Activated CD4-positive, alpha-beta T cell treated with anti-CD3 and anti-CD28 coated beads, Interleukin-2, Interleukin-6, amounts not matched to agents 100 ng/mL and 50 ng/mL, durations not matched to agents 16 hours and 8 hours (primary cell): ENCODE results near the gene TBC1D21.

Source experiments
- DNase-seq: peaks from one replicate; pipeline ENCODE4 v3.0.0-alpha.2; 2020

The TBC1D21 gene

DNA sequence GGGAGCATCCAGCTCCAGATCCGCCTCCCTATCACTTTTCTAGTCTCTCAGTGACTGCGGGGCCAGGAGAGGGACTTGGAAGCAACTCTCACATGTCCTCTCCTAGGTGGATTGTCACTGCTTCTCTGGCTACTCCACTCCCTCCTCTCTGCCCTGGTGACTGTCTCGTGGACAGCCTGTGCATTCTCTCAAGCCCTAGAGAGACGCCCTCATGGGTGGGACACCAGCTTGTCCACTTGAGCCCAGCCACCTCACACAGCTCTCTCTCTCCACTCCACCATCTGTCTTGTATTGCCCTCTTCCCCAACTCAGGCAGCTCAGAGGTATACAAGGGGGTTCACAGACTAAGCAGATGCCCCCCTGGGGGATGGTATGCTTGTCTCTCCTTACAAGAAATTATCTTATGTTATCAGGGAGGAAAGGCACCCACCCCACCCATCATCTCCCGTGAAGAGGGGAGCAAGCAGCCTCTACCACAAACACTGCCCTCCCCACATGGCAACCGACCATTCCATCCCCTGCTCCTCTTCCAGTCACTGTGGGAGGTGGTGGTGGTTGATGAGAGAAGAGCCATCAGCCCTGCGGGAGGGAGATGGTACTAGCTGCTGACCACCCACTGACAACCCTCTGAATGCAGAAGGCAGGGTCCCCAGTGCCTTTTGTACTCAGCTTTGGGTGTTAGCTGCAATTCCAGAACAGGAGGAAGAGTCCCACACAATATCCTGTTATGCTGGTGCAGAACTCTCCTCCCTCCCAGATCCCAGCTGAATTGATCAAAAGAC lies 37.3 kb downstream of the TBC1D21 start:
- DNase-seq = no peak

DNA sequence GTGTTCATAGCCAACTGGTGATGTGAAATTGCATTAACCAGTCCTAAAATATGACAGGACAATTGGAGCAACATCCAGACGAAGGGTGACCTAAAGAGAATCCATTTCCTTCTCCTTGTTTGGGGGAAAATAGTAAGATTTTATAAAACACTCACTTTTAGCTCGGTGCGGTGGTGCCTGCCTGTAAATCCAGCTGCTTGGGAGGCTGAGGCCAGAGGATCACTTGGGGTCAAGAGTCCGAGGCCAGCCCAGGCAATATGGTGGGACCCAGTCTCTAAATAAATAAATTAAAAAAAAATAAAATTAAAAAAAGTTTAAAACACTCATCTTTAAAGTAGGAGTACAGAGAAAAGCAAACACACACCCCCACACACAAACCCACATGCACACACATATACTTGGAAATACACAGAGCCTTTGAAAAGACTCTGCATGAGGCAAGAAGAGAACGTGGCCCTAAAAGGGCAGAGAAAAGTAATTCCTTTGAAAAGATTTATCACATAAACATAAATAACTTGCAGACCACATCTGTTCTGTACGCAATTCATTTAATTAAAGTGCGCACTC lies 38.7 kb downstream of the TBC1D21 start:
- no peak for DNase-seq

DNA sequence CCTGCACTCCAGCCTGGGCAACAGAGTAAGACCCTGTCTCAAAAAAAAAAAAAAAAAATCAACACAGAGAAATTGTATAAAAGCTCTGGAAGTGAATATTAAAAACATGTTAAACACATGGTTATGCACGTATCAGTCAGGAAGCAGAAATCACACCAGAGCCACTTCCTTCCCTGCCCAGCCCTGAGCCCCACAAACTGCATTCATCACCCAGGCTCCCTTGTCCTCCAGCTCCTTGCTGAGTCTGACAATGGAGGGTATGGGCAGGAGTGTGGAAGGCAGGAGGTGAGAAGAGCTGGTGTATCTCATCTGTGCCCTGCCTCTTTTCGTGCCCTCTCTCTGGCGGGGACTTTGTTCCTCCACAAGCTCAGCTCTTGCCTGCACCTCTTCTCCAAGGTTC lies 40.8 kb downstream of the TBC1D21 start:
- DNase-seq = peak; percentile 25

DNA sequence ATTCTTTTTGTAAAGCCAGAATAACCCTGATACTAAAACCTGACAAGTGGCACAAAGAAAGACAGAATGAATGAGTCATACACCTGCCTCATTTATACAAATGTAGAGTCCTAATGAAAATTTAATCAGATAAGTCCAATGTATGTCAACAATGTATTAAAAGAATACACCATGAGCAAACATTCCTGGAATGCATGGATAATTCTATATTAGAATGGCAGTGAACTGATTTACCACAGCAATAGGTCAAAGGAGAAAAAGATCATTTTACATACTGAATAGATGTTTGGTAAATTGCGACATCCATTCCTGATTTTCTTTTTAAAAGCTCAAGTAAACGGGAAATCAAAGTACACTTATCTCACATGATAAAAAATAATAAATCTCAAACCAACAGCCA lies 41.7 kb downstream of the TBC1D21 start:
- DNase-seq = no peak

DNA sequence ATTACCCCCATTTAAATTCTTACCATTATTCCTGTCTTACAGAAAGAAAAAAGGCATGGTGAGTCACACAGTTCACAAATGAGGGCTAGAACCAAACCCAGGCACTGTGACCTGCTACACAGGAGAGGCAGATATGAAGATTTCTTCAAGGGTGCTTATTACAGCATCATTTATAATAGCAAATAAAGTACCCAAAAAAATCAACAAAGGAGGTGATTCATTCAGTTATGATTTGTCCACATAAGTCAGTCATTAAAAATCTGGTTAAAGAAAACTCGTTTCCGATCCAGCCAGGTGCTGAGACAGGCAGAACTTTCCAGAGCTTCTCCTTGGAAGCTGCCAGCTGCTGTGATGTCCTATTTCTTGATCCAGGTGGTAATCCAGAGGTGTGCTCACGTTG lies 45.4 kb downstream of the TBC1D21 start:
- DNase-seq = no peak

DNA sequence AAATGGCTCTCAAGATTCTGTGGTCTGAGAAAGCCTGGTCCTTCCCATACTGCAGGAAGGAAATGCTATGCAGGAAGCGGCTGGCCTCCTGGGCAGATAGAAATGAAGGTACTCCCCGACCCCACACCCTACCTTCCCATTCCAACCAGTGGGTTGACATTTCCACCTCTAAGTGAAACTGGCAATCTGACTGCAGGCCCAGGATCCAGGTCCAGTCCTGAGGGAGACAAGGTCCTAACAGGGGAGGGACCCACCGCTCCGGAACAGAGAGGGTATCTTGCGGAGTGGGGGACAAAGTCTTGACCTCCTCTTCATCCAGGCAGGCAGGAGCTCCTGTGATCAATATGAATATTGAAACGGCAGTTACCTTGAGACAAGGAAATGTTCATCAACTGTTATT lies 46.3 kb downstream of the TBC1D21 start:
- no peak for DNase-seq

DNA sequence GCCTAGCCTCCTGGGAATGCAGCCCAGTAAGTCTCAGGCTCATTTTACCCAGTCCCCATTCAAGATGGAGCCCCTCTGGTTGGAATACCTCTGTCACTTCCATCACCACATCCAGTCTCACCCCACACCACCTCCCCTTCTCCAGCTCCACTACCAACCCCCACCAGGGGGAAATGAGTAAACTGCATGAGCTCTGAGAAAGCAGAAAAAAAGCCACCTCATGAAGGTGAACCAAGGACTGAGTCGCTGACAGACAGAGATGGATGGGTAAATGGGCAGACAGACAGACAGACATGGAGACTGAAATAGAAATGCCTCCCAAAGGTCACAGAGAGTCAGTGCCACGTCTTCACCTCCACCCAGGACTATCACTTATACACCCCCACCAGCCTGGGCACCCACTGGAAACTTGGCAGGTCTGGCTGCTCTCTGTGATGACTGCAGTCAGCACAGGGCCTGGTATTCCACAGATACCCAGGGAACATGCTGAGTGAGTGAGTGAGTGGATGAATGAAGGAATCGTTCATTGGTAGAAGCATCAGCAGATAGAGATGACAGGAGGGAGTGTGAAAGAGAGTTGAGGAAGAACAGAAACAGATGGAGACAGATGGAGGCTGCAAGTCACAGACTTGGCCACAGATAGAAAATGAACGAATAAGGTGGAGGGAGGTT lies 48.0 kb downstream of the TBC1D21 start:
- DNase-seq = peak; percentile 31

DNA sequence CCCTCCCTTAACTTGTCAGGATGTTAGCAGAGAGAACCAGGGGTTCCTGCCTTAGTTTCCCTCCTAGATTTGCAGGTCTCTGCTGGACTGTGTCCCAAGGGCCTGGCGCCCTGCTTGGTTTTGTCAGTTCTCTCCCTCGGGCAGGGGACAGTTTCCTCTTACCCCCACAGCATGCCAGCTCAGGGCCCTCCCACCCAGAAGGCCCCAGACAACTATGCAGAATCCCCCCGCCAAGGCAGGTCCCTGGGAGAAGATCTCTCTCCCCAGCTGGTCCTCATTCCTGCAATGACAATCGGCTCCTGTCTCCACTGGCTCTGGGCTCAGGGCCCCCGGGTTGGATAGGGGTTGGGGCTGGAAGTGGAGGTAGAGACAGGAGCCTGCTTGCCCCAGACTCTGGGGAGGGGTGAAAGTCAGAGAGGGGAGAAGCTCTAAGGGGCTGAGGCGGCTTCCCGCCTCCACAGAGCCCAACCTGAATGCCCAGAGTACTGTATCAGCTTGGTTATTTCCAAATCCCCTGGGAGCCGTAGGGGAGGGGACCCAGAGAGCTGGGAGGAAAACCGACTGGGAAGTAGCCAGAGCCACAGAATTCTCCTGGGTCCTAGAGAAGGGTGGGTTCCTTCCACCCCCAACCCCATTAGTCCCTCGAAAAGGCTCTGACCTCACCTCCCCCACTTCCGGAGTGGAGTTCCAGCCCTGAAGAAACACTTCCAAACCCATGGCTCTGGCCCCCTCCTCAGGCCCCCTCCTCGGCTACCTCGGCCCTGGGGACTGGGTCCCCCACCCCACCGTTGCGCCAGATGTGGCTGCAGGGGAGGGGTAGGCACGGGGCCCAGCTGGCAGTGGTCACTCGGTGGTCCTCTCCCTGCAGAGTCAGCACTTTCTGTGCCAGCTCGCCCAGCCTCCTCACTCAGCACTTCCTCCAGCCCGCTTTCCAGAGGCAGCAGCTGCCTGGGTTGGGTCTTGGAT lies 49.1 kb downstream of the TBC1D21 start:
- DNase-seq = no peak

DNA sequence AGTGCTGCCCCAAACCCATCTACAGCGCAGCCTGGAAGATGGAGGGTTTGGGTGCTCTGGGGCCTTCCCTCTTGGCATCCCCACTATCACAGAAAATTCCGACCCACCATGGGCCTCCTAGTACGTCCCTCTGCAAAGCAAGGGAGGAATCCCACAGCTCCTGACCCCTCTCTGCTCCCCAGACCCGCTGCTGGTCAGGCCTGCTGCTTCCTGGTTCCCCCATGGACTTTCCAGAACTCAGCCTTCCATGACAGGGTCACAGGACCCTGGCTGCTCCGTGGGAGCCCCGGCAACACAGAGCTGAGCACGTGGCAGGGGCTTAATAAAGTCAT lies 49.8 kb downstream of the TBC1D21 start:
- DNase-seq = no peak

DNA sequence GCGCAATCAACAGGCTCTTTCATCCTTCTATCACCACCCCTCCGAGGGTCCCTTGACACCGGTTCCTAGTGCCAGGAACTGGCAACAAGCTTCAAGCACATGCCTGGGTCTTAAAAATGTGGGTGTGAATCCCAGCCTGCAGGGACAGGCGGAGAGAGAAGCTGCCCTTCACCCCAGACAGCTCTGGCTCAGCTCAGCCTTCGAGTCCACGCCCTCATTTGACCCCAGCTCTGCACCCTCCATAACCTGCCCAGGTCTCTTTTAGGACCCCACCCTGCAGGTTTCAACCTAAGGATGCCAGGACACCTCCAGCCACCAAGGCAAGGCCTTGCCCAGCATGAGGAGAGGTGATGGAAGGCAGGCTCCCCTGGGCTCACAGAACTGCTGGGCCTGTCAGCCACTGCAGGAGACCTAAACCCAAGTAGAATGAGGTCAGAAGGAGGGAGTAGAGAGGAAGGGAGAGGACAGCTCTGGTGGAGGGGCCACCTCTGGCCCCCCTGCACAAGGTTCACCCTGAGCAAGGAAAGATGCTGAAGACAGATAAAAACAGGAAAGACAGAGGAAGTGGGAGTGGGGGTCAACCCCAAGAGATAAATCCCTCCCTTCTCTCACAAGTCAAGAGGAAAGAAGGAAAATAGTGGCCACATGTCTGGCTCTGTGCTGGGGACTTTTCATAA lies 50.3 kb downstream of the TBC1D21 start:
- DNase-seq = no peak

DNA sequence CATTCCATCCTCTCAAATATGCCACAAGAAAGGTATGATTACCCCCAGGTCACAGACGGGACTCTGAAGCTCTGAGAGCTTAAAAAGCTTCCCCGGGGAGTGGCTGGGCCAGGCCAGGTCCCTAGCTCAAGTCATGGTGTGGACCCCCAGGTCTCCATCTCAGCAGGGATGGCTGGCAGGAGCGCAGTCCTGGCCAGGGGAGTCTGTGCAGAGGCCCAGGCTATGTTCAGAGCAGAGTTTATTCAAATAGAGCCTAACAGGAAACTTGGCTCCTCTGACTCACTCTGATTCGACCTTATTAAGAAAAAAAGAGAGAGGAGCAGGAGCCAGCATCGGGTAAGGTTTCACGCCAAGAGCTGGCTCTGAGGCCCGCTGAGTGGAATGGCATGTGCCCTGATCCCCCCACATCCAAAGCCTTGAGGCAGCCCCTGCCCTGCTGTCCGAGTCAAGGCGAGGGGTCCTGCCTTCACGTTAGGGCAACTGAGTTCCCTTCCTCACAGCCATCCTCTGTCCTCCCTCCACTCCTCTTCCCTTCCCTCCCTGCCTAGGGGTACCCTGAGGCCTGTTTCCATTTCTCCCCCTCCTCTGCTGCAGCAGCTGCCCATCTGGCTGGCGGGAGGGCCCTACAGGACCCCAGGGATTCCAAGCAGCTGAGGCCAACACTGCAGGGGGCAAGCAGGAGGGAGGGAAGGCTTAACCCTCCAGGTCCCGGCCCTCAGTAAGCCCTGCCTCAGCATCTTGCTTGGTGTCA lies 51.0 kb downstream of the TBC1D21 start:
- peak; percentile 62 for DNase-seq

DNA sequence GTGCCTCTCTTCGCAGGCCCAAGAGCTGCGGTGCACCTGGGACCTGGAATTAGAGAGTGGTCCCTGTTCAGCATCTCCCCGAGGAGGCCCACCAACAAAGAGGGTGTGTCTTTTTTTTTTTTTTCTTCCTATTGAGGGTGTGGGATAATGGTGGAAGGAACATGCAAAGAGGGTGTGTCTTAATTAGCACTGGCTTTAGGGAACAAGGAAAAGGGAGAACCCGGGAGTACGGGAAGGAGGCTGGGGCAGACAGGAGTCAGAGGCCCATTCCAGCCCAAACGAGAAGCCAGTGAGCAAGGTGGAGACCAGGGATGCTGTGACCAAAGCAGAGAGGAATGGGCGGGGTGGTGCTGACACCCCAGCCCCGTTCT lies 52.5 kb downstream of the TBC1D21 start:
- no peak for DNase-seq

DNA sequence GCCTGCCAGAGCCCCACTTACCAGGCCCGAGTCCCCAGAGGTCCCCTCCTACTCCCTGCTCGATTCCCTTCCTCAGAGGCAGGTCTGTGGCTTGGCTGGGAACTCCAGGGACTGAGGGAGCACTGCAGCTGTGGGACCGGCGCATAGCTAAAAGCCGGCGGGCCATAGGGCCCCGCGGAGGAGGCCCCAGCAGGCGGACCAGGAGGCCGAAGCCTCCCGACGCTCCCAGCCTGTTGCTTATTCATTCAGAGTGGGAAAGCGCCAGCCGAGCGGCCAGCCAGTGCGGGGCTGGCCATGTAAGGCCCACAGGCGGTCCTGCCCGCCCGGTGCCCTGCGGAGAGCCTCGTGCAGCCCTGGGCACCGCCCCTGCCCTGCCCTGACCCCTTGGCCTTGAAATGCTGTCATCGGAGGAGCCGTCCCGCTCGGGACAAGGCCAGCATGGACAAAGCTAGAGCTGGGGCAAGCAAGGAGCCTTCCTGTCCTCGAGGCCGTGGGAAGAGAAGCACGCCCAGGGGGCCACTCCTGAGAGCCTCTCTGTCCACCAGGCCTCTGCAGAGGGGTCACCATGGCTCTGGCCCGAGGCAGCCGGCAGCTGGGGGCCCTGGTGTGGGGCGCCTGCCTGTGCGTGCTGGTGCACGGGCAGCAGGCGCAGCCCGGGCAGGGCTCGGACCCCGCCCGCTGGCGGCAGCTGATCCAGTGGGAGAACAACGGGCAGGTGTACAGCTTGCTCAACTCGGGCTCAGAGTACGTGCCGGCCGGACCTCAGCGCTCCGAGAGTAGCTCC lies 53.0 kb downstream of the TBC1D21 start, which contains the start of gene LOXL1:
Gene LOXL1, plus strand, starts transcription at position 244 of the 784 bp plus-strand sequence. Its CDS starts 322 bp downstream, at position 566.
- no peak for DNase-seq

DNA sequence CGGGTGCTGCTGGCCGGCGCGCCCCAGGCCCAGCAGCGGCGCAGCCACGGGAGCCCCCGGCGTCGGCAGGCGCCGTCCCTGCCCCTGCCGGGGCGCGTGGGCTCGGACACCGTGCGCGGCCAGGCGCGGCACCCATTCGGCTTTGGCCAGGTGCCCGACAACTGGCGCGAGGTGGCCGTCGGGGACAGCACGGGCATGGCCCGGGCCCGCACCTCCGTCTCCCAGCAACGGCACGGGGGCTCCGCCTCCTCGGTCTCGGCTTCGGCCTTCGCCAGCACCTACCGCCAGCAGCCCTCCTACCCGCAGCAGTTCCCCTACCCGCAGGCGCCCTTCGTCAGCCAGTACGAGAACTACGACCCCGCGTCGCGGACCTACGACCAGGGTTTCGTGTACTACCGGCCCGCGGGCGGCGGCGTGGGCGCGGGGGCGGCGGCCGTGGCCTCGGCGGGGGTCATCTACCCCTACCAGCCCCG lies 53.7 kb downstream of the TBC1D21 start:
- DNase-seq = peak; percentile 47

DNA sequence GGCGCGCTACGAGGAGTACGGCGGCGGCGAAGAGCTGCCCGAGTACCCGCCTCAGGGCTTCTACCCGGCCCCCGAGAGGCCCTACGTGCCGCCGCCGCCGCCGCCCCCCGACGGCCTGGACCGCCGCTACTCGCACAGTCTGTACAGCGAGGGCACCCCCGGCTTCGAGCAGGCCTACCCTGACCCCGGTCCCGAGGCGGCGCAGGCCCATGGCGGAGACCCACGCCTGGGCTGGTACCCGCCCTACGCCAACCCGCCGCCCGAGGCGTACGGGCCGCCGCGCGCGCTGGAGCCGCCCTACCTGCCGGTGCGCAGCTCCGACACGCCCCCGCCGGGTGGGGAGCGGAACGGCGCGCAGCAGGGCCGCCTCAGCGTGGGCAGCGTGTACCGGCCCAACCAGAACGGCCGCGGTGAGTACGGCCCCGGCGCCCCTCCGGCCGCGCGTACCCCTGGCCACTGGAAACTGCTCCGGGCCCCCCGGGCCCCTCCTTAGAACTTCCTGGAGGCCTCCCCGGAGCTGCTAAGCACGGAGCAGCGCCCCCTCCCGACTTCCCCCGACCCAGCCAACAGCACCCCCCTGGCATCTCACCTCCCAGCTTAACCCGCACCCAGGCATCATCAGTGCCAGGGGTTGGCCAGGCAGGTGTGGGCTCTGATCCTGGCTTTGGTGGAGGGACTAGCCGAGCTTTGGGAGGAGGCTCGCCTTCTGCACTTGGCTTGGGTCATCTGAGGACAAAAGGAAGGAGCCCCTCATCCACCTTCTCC lies 54.3 kb downstream of the TBC1D21 start:
- peak; percentile 80 for DNase-seq

DNA sequence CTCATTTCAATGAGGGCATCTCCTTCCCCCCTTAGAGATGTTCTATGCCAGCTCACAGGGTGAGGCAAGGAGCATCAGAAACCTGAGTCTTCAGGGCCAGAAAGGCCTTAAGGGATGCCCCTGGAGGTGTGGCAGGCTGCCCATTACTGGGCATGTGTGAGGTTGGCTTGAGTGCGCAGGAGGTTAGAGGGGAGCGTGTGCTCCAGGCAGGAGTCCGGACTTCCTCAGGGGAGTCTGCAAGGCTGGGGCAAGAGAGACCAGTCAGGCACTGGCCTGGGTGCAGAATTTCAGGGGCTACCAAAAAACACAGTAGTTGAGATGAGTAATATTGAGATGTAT lies 54.8 kb downstream of the TBC1D21 start:
- DNase-seq = no peak

DNA sequence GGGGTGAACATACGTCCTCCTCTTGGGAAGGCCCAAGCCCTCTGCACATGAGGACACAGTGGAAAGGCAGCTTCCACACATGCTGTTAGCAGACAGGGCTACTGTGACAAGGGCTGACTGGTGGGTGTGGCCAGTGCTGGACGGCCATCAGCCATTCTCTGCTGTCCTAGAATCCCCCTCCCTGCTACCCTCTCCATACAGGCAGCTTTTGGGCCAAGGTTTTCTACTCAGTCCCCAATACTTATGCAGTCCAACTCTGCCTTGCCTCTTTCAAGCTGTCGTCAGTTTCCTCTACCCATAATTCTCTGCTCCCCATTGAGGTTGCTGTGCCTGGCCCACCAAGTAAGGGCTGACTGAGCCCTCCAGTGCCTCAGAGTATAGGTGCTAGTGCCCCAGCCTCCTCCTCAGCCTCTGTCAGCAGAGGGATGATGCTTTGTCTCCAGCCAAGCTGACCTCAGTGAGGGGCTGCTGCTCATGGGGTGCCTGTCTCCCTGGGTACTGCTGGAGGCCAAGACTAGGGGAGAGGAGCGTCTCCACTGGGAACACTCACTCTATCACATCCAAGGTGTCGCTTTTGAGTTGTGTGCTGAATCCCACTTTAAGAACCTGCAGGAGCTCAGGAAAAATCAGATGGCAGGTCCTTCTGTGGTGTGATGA lies 55.7 kb downstream of the TBC1D21 start:
- no peak for DNase-seq

DNA sequence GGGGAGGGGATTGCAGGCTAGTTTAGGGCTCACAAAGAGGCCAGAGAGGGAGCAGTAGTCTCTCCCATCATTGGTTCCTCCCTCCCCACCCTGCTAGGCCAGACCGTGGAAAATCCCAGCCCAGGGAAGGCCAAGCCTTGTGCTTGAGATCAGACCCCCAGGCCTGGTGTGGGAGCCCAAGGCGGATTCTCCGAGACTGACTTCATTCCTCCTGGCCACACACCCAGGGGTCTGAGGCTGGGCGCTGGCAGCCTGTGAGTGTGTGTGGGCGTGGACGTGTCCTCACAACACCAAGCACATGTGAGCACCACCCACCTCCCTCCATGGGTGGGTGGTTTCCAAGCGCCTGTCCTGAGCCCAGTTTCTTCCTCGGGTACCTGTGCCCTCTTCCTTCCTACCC lies 57.0 kb downstream of the TBC1D21 start:
- DNase-seq = no peak

DNA sequence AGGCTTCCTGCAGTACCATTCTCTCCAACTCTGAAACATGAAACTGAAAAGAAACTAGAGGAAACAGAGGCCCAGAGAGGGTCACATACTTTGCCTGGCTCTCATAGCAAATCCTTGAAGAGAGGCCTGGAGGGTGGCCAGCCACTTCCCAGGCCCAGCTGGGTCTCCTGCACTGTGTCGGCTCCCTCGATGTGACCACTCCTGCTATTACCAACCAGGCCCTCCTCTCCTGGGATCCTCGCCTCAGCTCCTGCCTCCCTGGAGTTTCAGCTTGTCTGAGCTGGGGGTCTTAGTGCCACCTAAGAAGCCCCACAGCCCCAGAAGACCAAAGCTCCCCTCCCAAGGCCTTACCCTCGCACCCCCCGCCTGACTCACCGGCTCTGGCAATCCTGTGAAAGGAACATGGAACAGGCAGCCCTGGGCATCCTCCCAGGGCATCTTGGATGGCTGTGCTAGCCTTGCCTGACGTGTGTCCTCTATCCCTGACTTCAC lies 57.5 kb downstream of the TBC1D21 start:
- no peak for DNase-seq
